Smooth muscle cell (in vitro differentiated cells): Measurements from ENCODE around the gene CPA1. TPM values are rescaled to one million over a fixed set of nuclear protein-coding genes. Genes with fewer than 3 reads are reported as not detected.

Experiments
- DNase-seq: peaks from one replicate; lab custom pipeline; 2025; ENCODE audit not compliant: unreplicated experiment; lab: John Stamatoyannopoulos, UW
- H2AFZ ChIP-seq: fragments of 200-600 bp; sonication (generic); 2 replicates; pipeline ENCODE4 v1.6.0; 2016; ENCODE audit warnings: antibody characterized with exemption, low read depth, mild to moderate bottlenecking
- H3F3A ChIP-seq: fragments of 200-600 bp; sonication (generic); 2 replicates; pipeline ENCODE4 v1.6.0; 2017; ENCODE audit warnings: antibody characterized with exemption, low read depth
- H3K27ac ChIP-seq: fragments of 200-600 bp; sonication (generic); 2 replicates; pipeline ENCODE4 v1.5.1; 2016; ENCODE audit warnings: low read depth, mild to moderate bottlenecking
- H3K27me3 ChIP-seq: fragments of 200-600 bp; sonication (generic); 2 replicates; pipeline ENCODE4 v1.6.1; 2016; ENCODE audit warnings: low read depth, mild to moderate bottlenecking
- H3K36me3 ChIP-seq: fragments of 200-600 bp; sonication (generic); 2 replicates; pipeline ENCODE4 v1.5.1; 2016; ENCODE audit warnings: low read depth
- H3K4me1 ChIP-seq: fragments of 200-600 bp; sonication (generic); 2 replicates; pipeline ENCODE4 v1.5.1; 2016; ENCODE audit warnings: low read depth
- H3K4me2 ChIP-seq: fragments of 200-600 bp; sonication (generic); 2 replicates; pipeline ENCODE4 v1.6.0; 2016; ENCODE audit warnings: mild to moderate bottlenecking
- H3K4me3 ChIP-seq: fragments of 200-600 bp; sonication (generic); 2 replicates; pipeline ENCODE4 v1.5.1; 2016; ENCODE audit warnings: mild to moderate bottlenecking
- H3K79me2 ChIP-seq: fragments of 200-600 bp; sonication (generic); 2 replicates; pipeline ENCODE4 v1.6.0; 2016; ENCODE audit warnings: low read depth, mild to moderate bottlenecking
- H3K9ac ChIP-seq: fragments of 200-600 bp; sonication (generic); 2 replicates; pipeline ENCODE4 v1.6.0; 2016; ENCODE audit warnings: low read depth
- H3K9me3 ChIP-seq: fragments of 200-600 bp; sonication (generic); replicated peaks from 2 replicates; pipeline ENCODE4 v1.5.1; 2016; ENCODE audit warnings: low read depth
- H4K20me1 ChIP-seq: fragments of 200-600 bp; sonication (generic); 2 replicates; pipeline ENCODE4 v1.6.0; 2016; ENCODE audit warnings: low read depth
- CTCF ChIP-seq: fragments of 200-600 bp; sonication (generic); IDR thresholded peaks from 2 replicates; pipeline ENCODE4 v1.5.1; 2017; ENCODE audit warnings: borderline replicate concordance, mild to moderate bottlenecking, antibody characterized with exemption; ENCODE audit not compliant: insufficient read depth, poor library complexity, severe bottlenecking
- WGBS: methylation state at CpG from one replicate; pipeline ENCODE4 v1.1.7; 2016; ENCODE audit warnings: low lambda C conversion rate; 5-methylcytosine and 5-hydroxymethylcytosine counted together
- polyA plus RNA-seq: library from polyadenylated mRNA; unstranded; fragments of >200 nt; fragmentation: Nextera tagmentation; extraction: Ambion mirVana; gene quantifications from 2 replicates; pipeline ENCODE4 v1.2.1, GENCODE V29; 2016
- total RNA-seq: library from RNA; depleted of rRNA; stranded (reverse); fragments of >200 nt; gene quantifications from 2 replicates; pipeline ENCODE4 v1.2.3, GENCODE V29; 2014

Gene CPA1
- total and polyA plus RNA-seq, 2 experiments from 2014 or later: 0.90 to 3.8 TPM

GRCh38 chr7:130417213-130417612 is 36.9 kb downstream of the CPA1 start:
- peak overlapping the region; percentile 84 for H3K27ac ChIP-seq
- H3K4me1 ChIP-seq: peaks cover 32% of the 10 kb centered on the region
- H3K9me3 ChIP-seq: no peaks in the 10 kb centered on the region
- no peaks in the 10 kb centered on the region for H3K79me2 ChIP-seq
- DNase-seq: no peak
- H3K9ac ChIP-seq: peak overlapping the region; percentile 33
- no peaks in the 10 kb centered on the region for H3K27me3 ChIP-seq
- H3K4me2 ChIP-seq: peak overlapping the region; percentile 48
- H4K20me1 ChIP-seq: no peaks in the 10 kb centered on the region
- no peak for TF ChIP-seq CTCF
- WGBS: 32% methylated on average over 5 of the region's 5 CpGs
- no peak overlapping the region for H3K4me3 ChIP-seq
- peak overlapping the region; percentile 68 for H2AFZ ChIP-seq
- no peaks in the 10 kb centered on the region for H3K36me3 ChIP-seq
- peaks cover 15% of the 10 kb centered on the region for H3F3A ChIP-seq

GRCh38 chr7:130418306-130418705 is 38.0 kb downstream of the CPA1 start:
- 79% methylated on average over 7 of the region's 7 CpGs for WGBS
- H3K36me3 ChIP-seq: no peaks in the 10 kb centered on the region
- H4K20me1 ChIP-seq: no peaks in the 10 kb centered on the region
- no peak overlapping the region for H3K4me3 ChIP-seq
- no peaks in the 10 kb centered on the region for H3K27me3 ChIP-seq
- no peak for TF ChIP-seq CTCF
- DNase-seq: no peak
- peaks cover 15% of the 10 kb centered on the region for H3F3A ChIP-seq
- no peak overlapping the region for H2AFZ ChIP-seq
- H3K4me2 ChIP-seq: peak overlapping the region; percentile 48
- peak overlapping the region; percentile 46 for H3K9ac ChIP-seq
- H3K79me2 ChIP-seq: no peaks in the 10 kb centered on the region
- H3K9me3 ChIP-seq: no peaks in the 10 kb centered on the region
- H3K4me1 ChIP-seq: peaks cover 34% of the 10 kb centered on the region
- peak overlapping the region; percentile 84 for H3K27ac ChIP-seq

DNA sequence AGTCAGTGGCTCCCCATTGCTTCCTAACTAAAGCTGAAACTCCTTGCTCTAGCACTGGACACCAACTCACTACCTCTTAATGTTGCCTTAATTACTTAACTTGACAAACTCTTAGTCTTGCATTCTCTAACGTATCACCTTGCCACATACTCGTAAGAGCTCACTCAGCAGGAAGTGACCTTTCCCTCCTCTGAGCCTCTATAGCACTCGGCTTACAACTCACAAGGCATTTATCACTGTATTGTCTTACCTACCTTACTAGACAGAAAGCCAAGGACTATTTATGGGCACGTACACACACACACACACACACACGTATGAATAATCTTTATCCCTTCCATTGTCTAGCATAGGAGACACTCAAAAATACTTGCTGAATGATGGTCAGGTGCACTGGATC is 39.4 kb downstream of the CPA1 start:
- Histone ChIP-seq H2AFZ (no peak overlapping the region), H3K4me2 (no peak overlapping the region), H3K79me2 (no peaks in the 10 kb centered on the region), H3K36me3 (no peaks in the 10 kb centered on the region), H3K4me3 (no peak overlapping the region), H3K4me1 (peaks cover 34% of the 10 kb centered on the region), H3K27me3 (no peaks in the 10 kb centered on the region), H3K27ac (peak overlapping the region; percentile 84), H3K9ac (no peak overlapping the region), H3K9me3 (no peaks in the 10 kb centered on the region), H3F3A (peaks cover 15% of the 10 kb centered on the region), H4K20me1 (no peaks in the 10 kb centered on the region)
- 76% methylated on average over 5 of the region's 5 CpGs for WGBS
- no peak for DNase-seq
- no peak for TF ChIP-seq CTCF

GRCh38 chr7:130420943-130421578 is 40.8 kb downstream of the CPA1 start:
- TF ChIP-seq CTCF: no peak
- no peaks in the 10 kb centered on the region for H3K36me3 ChIP-seq
- peak overlapping the region; percentile 71 for H3K27ac ChIP-seq
- 75% methylated on average over 4 of the region's 4 CpGs for WGBS
- peaks cover 15% of the 10 kb centered on the region for H3F3A ChIP-seq
- H2AFZ ChIP-seq: no peak overlapping the region
- no peak for DNase-seq
- peaks cover 34% of the 10 kb centered on the region for H3K4me1 ChIP-seq
- H3K4me3 ChIP-seq: no peak overlapping the region
- no peaks in the 10 kb centered on the region for H3K27me3 ChIP-seq
- peak overlapping the region; percentile 50 for H3K4me2 ChIP-seq
- peaks cover 3% of the 10 kb centered on the region for H3K79me2 ChIP-seq
- H3K9ac ChIP-seq: no peak overlapping the region
- no peaks in the 10 kb centered on the region for H4K20me1 ChIP-seq
- no peaks in the 10 kb centered on the region for H3K9me3 ChIP-seq
